ENCODE results near the gene C11orf24. TPM values are rescaled to one million over a fixed set of nuclear protein-coding genes. Genes with fewer than 3 reads are reported as not detected.

C11orf24 gene
- total and polyA plus RNA-seq, 9 of the 15 experiments (the other 6 are each of a cell fraction or from before 2014, with no cell fraction given) = 2.0 to 65.2 (median 32.5) TPM

DNA sequence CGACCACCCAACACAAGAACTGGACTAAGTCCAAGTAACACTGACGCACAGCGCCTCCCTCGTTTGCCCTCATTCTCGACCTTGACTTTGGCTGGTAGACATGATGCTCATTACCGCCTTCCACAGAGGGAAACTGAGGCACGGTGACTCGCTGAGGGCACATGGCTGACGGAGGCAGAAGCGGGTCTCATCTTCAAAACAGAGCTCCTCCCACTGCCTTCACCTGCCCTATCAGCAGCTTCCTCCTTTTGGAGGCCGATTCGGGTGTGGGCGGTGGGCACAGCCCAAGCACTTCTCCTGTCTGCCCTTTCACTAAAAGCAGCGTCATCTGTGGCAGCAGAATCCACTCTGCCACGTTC is 56.7 kb downstream of the C11orf24 start:
- BruUV-seq (replicated peaks) = no TSS peak
- Histone ChIP-seq H3K27me3 (ENCODE audit: control insufficient read depth in 2 of 2, insufficient read depth in 2 of 2, low read length in 2 of 2) (peaks cover 12 to 37% of the 10 kb centered on the region in 2 experiments; a peak in 4 of 5 replicates), H3K4me3 (no peak overlapping the region), H3K9ac (ENCODE audit: insufficient read depth in 1 of 2, low read depth in 2 of 2, low read length in 2 of 2) (peak overlapping the region in 1 of 2 experiments; percentile 43; a peak in 2 of 4 replicates), H3K36me3 (ENCODE audit: control insufficient read depth, insufficient read depth, low read length) (no peaks in the 10 kb centered on the region), H3K9me3 (replicated peaks; ENCODE audit: control insufficient read depth, insufficient read depth, low read depth, low read length) (no peaks in the 10 kb centered on the region), H3K9me1 (ENCODE audit: control insufficient read depth, insufficient read depth, low read length) (no peaks in the 10 kb centered on the region), H4K20me1 (replicated peaks; ENCODE audit: control insufficient read depth, insufficient read depth, low read length) (peaks cover 12% of the 10 kb centered on the region; the same call in 1 of the 2 replicates), H3K79me2 (ENCODE audit: control insufficient read depth, insufficient read depth, low read length) (peaks cover 26% of the 10 kb centered on the region), H3K27ac (ENCODE audit: extremely low read depth, low read depth, low read length) (no peak overlapping the region), H3K4me2 (ENCODE audit: insufficient read depth, low read length) (peak overlapping the region; percentile 54), H3K4me1 (replicated peaks in 1 of 2; ENCODE audit: control insufficient read depth in 2 of 2, insufficient read depth in 2 of 2, low read length in 2 of 2) (peaks cover 7 to 36% of the 10 kb centered on the region in 2 experiments; a peak in 4 of 5 replicates), H2AFZ (ENCODE audit: low read depth, low read length) (peak overlapping the region; percentile 53; the same call in 1 of the 2 replicates)
- FAIRE-seq (no peak), DNase-seq (ENCODE audit: extremely low read depth in 1 of 4, low spot score in 3 of 4) (peak in 2 of 4 experiments; percentile 26 to 27), ATAC-seq (no peak)
- ChIA-PET CTCF (ENCODE audit: low intra/inter-chr PET ratio) (no interaction called here), POLR2A (interaction anchor here (0.7 to 2.0 kb wide), 4 partner anchors 11 to 122 kb away, joined by 3 to 6 read pairs (median 4); no protein-coding TSS in a partner anchor)
- in situ Hi-C loops (cut with MboI) (no loop called here), intact Hi-C loops (cut with micrococcal nuclease) (no loop called here)
- TF ChIP-seq, protein P1, sequence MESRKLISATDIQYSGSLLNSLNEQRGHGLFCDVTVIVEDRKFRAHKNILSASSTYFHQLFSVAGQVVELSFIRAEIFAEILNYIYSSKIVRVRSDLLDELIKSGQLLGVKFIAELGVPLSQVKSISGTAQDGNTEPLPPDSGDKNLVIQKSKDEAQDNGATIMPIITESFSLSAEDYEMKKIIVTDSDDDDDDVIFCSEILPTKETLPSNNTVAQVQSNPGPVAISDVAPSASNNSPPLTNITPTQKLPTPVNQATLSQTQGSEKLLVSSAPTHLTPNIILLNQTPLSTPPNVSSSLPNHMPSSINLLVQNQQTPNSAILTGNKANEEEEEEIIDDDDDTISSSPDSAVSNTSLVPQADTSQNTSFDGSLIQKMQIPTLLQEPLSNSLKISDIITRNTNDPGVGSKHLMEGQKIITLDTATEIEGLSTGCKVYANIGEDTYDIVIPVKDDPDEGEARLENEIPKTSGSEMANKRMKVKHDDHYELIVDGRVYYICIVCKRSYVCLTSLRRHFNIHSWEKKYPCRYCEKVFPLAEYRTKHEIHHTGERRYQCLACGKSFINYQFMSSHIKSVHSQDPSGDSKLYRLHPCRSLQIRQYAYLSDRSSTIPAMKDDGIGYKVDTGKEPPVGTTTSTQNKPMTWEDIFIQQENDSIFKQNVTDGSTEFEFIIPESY (CRISPR knock-in tag; IDR thresholded peaks at IDR 0.05) = no peak
- TF ChIP-seq KAT7 (CRISPR knock-in tag; IDR thresholded peaks at IDR 0.05; ENCODE audit: borderline replicate concordance) (0 out of 2 replicates have a peak, but pooled peaks have one; percentile 33), GTF2E2 (tag; IDR thresholded peaks at IDR 0.05) (no peak), NFIC (IDR thresholded peaks at IDR 0.05) (peak; percentile 27; the same call in 1 of the 2 replicates), GABPB1 (CRISPR knock-in tag; IDR thresholded peaks at IDR 0.05) (no peak), EGR1 (conservative IDR thresholded peaks at IDR 0.05) (0 out of 2 replicates have a peak, but pooled peaks have one; percentile 34), BCOR (IDR thresholded peaks at IDR 0.05) (0 out of 2 replicates have a peak, but pooled peaks have one; percentile 22)
- TF ChIP-seq, protein P2, sequence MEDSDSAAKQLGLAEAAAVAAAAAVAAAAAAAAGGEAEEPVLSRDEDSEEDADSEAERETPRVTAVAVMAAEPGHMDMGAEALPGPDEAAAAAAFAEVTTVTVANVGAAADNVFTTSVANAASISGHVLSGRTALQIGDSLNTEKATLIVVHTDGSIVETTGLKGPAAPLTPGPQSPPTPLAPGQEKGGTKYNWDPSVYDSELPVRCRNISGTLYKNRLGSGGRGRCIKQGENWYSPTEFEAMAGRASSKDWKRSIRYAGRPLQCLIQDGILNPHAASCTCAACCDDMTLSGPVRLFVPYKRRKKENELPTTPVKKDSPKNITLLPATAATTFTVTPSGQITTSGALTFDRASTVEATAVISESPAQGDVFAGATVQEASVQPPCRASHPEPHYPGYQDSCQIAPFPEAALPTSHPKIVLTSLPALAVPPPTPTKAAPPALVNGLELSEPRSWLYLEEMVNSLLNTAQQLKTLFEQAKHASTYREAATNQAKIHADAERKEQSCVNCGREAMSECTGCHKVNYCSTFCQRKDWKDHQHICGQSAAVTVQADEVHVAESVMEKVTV (CRISPR knock-in tag; IDR thresholded peaks at IDR 0.05) = no peak
- WGBS (ENCODE audit: insufficient coverage, low coverage, missing lambda C conversion rate) = 7% methylated on average over 15 of the region's 15 CpGs
